Liver (tissue), 3 donors: Measurements from ENCODE around the gene GUCY1B1.

Experiments
- CTCF ChIP-seq: fragments of 150-350 bp; IDR thresholded peaks from 2 replicates; pipeline ENCODE4 v1.5.1; 2017; ENCODE audit warnings: improper control_type of control experiment, low read depth, low read length; ENCODE audit not compliant: missing input control
- JUND ChIP-seq, 2 donors: IDR thresholded peaks; 2 replicates each; pipeline ENCODE4 v1.6.1; 2016; ENCODE audit warnings: antibody characterized with exemption in 2 of 2
- TAF1 ChIP-seq: conservative IDR thresholded peaks from 2 replicates; pipeline ENCODE4 v1.6.1; 2016; ENCODE audit warnings: antibody characterized with exemption, mild to moderate bottlenecking
- YY1 ChIP-seq: IDR thresholded peaks from 2 replicates; pipeline ENCODE4 v1.6.1; 2016; ENCODE audit warnings: antibody characterized with exemption, mild to moderate bottlenecking
- donor health status: healthy.
- donor health status: healthy.

- TF ChIP-seq JUND (IDR thresholded peaks at IDR 0.05): no peak
- TF ChIP-seq CTCF: no peak
- no peak for TF ChIP-seq TAF1
- TF ChIP-seq YY1: no peak
Observed at GRCh38 chr4:155735496-155735895, 23.3 kb upstream of the GUCY1B1 start.
